ENCODE measurements around the gene SMC3.

SMC3 gene

GRCh38 chr10:110649347-110650264 is 82.1 kb downstream of the SMC3 start:
- TF ChIP-seq POU6F1 (CRISPR knock-in tag; IDR thresholded peaks at IDR 0.05; ENCODE audit: borderline replicate concordance, low read depth) (no peak), ISL1 (CRISPR knock-in tag; IDR thresholded peaks at IDR 0.05) (no peak), TOX (CRISPR knock-in tag; IDR thresholded peaks at IDR 0.05; ENCODE audit: borderline replicate concordance) (no peak), ESRRG (CRISPR knock-in tag; IDR thresholded peaks at IDR 0.05) (no peak), SNAI2 (CRISPR knock-in tag; IDR thresholded peaks at IDR 0.05) (no peak), ZNF70 (CRISPR knock-in tag; IDR thresholded peaks at IDR 0.05) (no peak), CSDC2 (CRISPR knock-in tag; IDR thresholded peaks at IDR 0.05) (no peak), ARNTL (CRISPR knock-in tag; IDR thresholded peaks at IDR 0.05; ENCODE audit: borderline replicate concordance, low read depth) (no peak), BACH2 (CRISPR knock-in tag; IDR thresholded peaks at IDR 0.05; ENCODE audit: borderline replicate concordance) (no peak), OSR1 (CRISPR knock-in tag; IDR thresholded peaks at IDR 0.05) (no peak), TSHZ2 (CRISPR knock-in tag; IDR thresholded peaks at IDR 0.05) (no peak), GLIS3 (CRISPR knock-in tag; IDR thresholded peaks at IDR 0.05) (no peak), PPARA (CRISPR knock-in tag; IDR thresholded peaks at IDR 0.05; ENCODE audit: borderline replicate concordance) (no peak), ZNF565 (CRISPR knock-in tag; conservative IDR thresholded peaks at IDR 0.05; ENCODE audit: low read depth) (no peak), ZFP30 (CRISPR knock-in tag; IDR thresholded peaks at IDR 0.05) (no peak), ZFP3 (CRISPR knock-in tag; IDR thresholded peaks at IDR 0.05) (no peak), ZC3H10 (CRISPR knock-in tag; IDR thresholded peaks at IDR 0.05) (no peak), TCF4 (CRISPR knock-in tag; IDR thresholded peaks at IDR 0.05; ENCODE audit: borderline replicate concordance) (no peak)
- TF ChIP-seq, protein P1, sequence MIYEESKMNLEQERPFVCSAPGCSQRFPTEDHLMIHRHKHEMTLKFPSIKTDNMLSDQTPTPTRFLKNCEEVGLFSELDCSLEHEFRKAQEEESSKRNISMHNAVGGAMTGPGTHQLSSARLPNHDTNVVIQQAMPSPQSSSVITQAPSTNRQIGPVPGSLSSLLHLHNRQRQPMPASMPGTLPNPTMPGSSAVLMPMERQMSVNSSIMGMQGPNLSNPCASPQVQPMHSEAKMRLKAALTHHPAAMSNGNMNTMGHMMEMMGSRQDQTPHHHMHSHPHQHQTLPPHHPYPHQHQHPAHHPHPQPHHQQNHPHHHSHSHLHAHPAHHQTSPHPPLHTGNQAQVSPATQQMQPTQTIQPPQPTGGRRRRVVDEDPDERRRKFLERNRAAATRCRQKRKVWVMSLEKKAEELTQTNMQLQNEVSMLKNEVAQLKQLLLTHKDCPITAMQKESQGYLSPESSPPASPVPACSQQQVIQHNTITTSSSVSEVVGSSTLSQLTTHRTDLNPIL (CRISPR knock-in tag; IDR thresholded peaks at IDR 0.05; ENCODE audit: low read depth) = no peak
- TF ChIP-seq, protein P2, sequence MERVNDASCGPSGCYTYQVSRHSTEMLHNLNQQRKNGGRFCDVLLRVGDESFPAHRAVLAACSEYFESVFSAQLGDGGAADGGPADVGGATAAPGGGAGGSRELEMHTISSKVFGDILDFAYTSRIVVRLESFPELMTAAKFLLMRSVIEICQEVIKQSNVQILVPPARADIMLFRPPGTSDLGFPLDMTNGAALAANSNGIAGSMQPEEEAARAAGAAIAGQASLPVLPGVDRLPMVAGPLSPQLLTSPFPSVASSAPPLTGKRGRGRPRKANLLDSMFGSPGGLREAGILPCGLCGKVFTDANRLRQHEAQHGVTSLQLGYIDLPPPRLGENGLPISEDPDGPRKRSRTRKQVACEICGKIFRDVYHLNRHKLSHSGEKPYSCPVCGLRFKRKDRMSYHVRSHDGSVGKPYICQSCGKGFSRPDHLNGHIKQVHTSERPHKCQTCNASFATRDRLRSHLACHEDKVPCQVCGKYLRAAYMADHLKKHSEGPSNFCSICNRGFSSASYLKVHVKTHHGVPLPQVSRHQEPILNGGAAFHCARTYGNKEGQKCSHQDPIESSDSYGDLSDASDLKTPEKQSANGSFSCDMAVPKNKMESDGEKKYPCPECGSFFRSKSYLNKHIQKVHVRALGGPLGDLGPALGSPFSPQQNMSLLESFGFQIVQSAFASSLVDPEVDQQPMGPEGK (CRISPR knock-in tag; IDR thresholded peaks at IDR 0.05; ENCODE audit: borderline replicate concordance) = no peak

DNA sequence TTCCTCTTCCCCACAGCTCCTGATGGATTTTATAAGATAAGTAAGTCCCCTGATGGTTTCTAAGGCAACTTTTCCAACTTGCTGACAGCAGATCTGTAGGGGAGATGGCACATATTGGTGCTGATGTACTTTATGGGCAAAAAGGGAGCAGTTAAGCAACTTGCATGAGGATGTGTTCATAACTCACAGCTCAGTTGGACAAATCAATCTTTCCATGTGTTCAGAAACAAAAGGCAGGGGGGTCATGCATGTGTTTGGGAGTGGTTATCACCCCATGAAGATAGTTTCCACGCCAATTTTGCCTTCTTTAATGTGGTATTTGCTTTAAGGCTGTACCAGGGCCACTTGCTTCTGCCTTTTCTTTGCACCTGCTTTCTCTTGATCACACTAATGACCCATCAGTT is 82.8 kb downstream of the SMC3 start:
- no peak for ATAC-seq
- TF ChIP-seq PPARA (CRISPR knock-in tag; IDR thresholded peaks at IDR 0.05; ENCODE audit: borderline replicate concordance) (no peak), ZNF8 (CRISPR knock-in tag; IDR thresholded peaks at IDR 0.05) (no peak), CSRNP3 (CRISPR knock-in tag; IDR thresholded peaks at IDR 0.05) (no peak), ZNF565 (CRISPR knock-in tag; conservative IDR thresholded peaks at IDR 0.05; ENCODE audit: low read depth) (no peak), RARB (CRISPR knock-in tag; IDR thresholded peaks at IDR 0.05) (no peak), TCF4 (CRISPR knock-in tag; IDR thresholded peaks at IDR 0.05; ENCODE audit: borderline replicate concordance) (no peak), POU6F1 (CRISPR knock-in tag; IDR thresholded peaks at IDR 0.05; ENCODE audit: borderline replicate concordance, low read depth) (no peak), ARNTL (CRISPR knock-in tag; IDR thresholded peaks at IDR 0.05; ENCODE audit: borderline replicate concordance, low read depth) (no peak), SNAI2 (CRISPR knock-in tag; IDR thresholded peaks at IDR 0.05) (no peak), ZFP3 (CRISPR knock-in tag; IDR thresholded peaks at IDR 0.05) (no peak), ESRRG (CRISPR knock-in tag; IDR thresholded peaks at IDR 0.05) (no peak), ZC3H10 (CRISPR knock-in tag; IDR thresholded peaks at IDR 0.05) (no peak), ZFP30 (CRISPR knock-in tag; IDR thresholded peaks at IDR 0.05) (no peak), GLIS3 (CRISPR knock-in tag; IDR thresholded peaks at IDR 0.05) (no peak), ISL1 (CRISPR knock-in tag; IDR thresholded peaks at IDR 0.05) (no peak), ZNF70 (CRISPR knock-in tag; IDR thresholded peaks at IDR 0.05) (no peak), CSDC2 (CRISPR knock-in tag; IDR thresholded peaks at IDR 0.05) (no peak)
- TF ChIP-seq, protein P2 (CRISPR knock-in tag; IDR thresholded peaks at IDR 0.05; ENCODE audit: borderline replicate concordance) = no peak
- TF ChIP-seq, protein P1 (CRISPR knock-in tag; IDR thresholded peaks at IDR 0.05; ENCODE audit: low read depth) = no peak

More at GRCh38 chr10:110649347-110650264, 82.1 kb downstream of the SMC3 start:
- no peak for ATAC-seq
